Kidney (tissue), 14 donors: ENCODE data around the gene SMPD2. TPM values are rescaled to one million over a fixed set of nuclear protein-coding genes. Genes with fewer than 3 reads are reported as not detected.
A peak's percentile ranks its signal among the peaks of the same experiment; 100 is the strongest.

Experiments
- DNase-seq, 5 donors: peaks; one replicate each; pipeline ENCODE4 v3.0.0-alpha.2; 2013 to 2020
- FAIRE-seq: peaks from 2 replicates; lab custom pipeline; 2012; peaks lifted over from hg19 to GRCh38; lab: Jason Lieb, UNC
- H3K27ac ChIP-seq, 2 donors: one replicate each; pipeline ENCODE4 v1.7.0; 2013; ENCODE audit warnings: low read depth in 2 of 2, low read length in 2 of 2, inconsistent platforms in 1 of 2
- H3K27me3 ChIP-seq: one replicate; pipeline ENCODE4 v1.7.1; 2013; ENCODE audit warnings: low read length, inconsistent platforms; ENCODE audit not compliant: control insufficient read depth, insufficient read depth
- H3K36me3 ChIP-seq, 3 donors: one replicate each; pipeline versions ENCODE4 v1.7.0 to v1.7.1; 2013; ENCODE audit warnings: low read length in 3 of 3, control low read depth in 1 of 3, inconsistent platforms in 1 of 3; ENCODE audit not compliant: insufficient read depth in 3 of 3, control insufficient read depth in 2 of 3
- H3K4me1 ChIP-seq, 3 donors: one replicate each; pipeline versions ENCODE4 v1.7.0 to v1.7.1; 2013; ENCODE audit warnings: low read length in 3 of 3, inconsistent platforms in 1 of 3, low read depth in 1 of 3; ENCODE audit not compliant: control insufficient read depth in 2 of 3, insufficient read depth in 2 of 3
- H3K4me3 ChIP-seq, 3 donors: one replicate each; pipeline versions ENCODE4 v1.7.0 to v1.8.1; 2013; ENCODE audit warnings: low read length in 3 of 3, control low read depth in 1 of 3, inconsistent platforms in 1 of 3
- H3K9ac ChIP-seq, 3 donors: one replicate each; pipeline versions ENCODE4 v1.7.0 to v1.7.1; 2013; ENCODE audit warnings: low read length in 3 of 3, control low read depth in 1 of 3, inconsistent platforms in 1 of 3
- H3K9me3 ChIP-seq, 3 donors: one replicate each; pipeline versions ENCODE4 v1.7.0 to v1.7.1; 2013; ENCODE audit warnings: low read length in 3 of 3, control low read depth in 1 of 3, inconsistent platforms in 1 of 3; ENCODE audit not compliant: control insufficient read depth in 2 of 3, insufficient read depth in 1 of 3
- intact Hi-C: fragments of 100-400 bp; cut with DNase I; formaldehyde crosslinking; loops from one replicate; pipeline ENCODE4 v1.11.1; 2022
- polyA plus RNA-seq: library from polyadenylated mRNA; stranded (reverse); fragments of 350-450 nt; fragmentation: Illumina TruSeq; extraction: RNeasy Lipid Tissue Mini Kit (QIAGEN cat#74804); gene quantifications from one replicate; pipeline ENCODE4 v1.2.3, GENCODE V29; 2014; ENCODE audit warnings: low read depth, low replicate concordance; ENCODE audit not compliant: insufficient read depth
- total RNA-seq: library from RNA; stranded (reverse); fragmentation: NEBNext Ultra II Directional; extraction: Animal tissue kit (Norgen Biotek cat#: 25700); gene quantifications from one replicate; pipeline ENCODE4 v1.2.1, GENCODE V29; 2021
- TF ChIP-seq, protein P1 (sequence below): IDR thresholded peaks from 3 replicates; pipeline ENCODE4 v1.5.1; 2012; ENCODE audit warnings: mild to moderate bottlenecking, moderate library complexity, borderline replicate concordance; ENCODE audit not compliant: insufficient read depth; ENCODE audit errors: extremely low read depth
- donor health status: control.
- donor health status: control.
- donor health status: control.
- donor health status: control.
- donor health status: control.
- donor health status: DM: yes; HTN: yes; CAD: no.
- donor health status: Normal renal cell carcinoma (clear cell type).

Gene SMPD2
- total and polyA plus RNA-seq, 2 donors from 2014 or later = 14.7 to 17.4 TPM

DNA sequence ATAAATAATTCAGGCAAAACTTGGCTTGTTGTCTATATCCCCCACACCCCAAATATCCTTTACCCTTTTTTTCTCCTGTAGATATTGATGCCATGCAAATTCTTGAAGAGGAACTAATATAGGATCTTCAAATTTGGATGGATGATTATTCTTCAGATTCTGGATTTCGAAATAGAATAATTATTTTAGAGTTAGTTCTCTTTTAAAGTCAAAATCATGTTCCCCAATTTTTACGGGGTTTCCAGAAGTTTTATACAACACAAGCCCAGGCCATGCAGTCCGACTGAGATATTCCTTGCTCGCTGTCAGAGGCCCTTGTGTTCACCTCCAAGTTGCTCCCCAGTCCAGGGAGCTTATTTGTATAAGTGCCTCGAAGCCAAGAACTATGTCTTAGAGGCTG lies 4.5 kb upstream of the SMPD2 start:
- intact Hi-C loops = no loop called here
- no peak overlapping the region for H3K9ac ChIP-seq
- DNase-seq (no peak), FAIRE-seq (no peak)
- TF ChIP-seq, protein P1, sequence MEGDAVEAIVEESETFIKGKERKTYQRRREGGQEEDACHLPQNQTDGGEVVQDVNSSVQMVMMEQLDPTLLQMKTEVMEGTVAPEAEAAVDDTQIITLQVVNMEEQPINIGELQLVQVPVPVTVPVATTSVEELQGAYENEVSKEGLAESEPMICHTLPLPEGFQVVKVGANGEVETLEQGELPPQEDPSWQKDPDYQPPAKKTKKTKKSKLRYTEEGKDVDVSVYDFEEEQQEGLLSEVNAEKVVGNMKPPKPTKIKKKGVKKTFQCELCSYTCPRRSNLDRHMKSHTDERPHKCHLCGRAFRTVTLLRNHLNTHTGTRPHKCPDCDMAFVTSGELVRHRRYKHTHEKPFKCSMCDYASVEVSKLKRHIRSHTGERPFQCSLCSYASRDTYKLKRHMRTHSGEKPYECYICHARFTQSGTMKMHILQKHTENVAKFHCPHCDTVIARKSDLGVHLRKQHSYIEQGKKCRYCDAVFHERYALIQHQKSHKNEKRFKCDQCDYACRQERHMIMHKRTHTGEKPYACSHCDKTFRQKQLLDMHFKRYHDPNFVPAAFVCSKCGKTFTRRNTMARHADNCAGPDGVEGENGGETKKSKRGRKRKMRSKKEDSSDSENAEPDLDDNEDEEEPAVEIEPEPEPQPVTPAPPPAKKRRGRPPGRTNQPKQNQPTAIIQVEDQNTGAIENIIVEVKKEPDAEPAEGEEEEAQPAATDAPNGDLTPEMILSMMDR = no peak
- no peaks in the 10 kb centered on the region for H3K9me3 ChIP-seq
- no peaks in the 10 kb centered on the region for H3K4me1 ChIP-seq
- H3K4me3 ChIP-seq = no peak overlapping the region
- no peaks in the 10 kb centered on the region for H3K36me3 ChIP-seq
- H3K27me3 ChIP-seq = no peaks in the 10 kb centered on the region
- H3K27ac ChIP-seq = no peak overlapping the region

DNA sequence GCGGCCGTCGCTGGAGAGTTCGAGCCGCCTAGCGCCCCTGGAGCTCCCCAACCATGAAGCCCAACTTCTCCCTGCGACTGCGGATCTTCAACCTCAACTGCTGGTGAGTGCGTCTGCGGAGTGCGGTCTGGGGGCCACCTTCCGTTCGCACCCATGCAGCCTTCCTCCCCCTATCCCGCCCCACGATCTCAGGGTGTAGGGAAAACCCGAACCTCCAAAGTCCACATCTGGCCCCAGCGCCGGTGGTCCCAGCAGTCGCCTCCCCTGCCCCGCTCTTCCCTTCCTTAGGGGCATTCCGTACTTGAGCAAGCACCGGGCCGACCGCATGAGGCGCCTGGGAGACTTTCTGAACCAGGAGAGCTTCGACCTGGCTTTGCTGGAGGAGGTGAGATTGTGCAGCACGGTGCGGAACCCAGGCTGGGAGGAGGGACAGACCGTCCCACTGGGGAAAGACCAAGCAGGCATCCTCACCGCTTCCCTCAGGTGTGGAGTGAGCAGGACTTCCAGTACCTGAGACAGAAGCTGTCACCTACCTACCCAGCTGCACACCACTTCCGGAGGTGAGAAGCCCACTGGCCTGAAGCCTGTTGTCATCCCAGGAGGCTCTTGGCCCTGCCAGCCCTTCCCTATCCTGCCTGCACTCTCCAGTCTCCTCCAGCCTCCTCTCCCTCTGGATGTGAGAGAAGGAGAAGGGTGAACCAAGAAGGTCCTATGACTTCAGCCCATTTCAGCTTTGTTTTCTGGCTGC lies 719 bp downstream of the SMPD2 start:
- Histone ChIP-seq H3K9me3 (no peaks in the 10 kb centered on the region), H3K4me1 (peaks cover 0 to 12% (median 7%) of the 10 kb centered on the region in 3 donors), H3K4me3 (peak overlapping the region; percentile 74 to 83 (median 81)), H3K9ac (peak overlapping the region; percentile 48 to 90 (median 65)), H3K36me3 (peaks cover 0 to 9% (median 8%) of the 10 kb centered on the region in 3 donors), H3K27ac (peak overlapping the region; percentile 67 to 75), H3K27me3 (no peaks in the 10 kb centered on the region)
- FAIRE-seq (no peak), DNase-seq (peak; percentile 72 to 87 (median 83))
- TF ChIP-seq, protein P1 = no peak
- intact Hi-C loops = no loop called here

GRCh38 chr6:109442393-109442924 lies 1.9 kb downstream of the SMPD2 start:
- H3K36me3 ChIP-seq = peaks cover 0 to 9% (median 8%) of the 10 kb centered on the region in 3 donors
- no peaks in the 10 kb centered on the region for H3K9me3 ChIP-seq
- H3K4me3 ChIP-seq = no peak overlapping the region
- no peaks in the 10 kb centered on the region for H3K27me3 ChIP-seq
- no peak overlapping the region for H3K27ac ChIP-seq
- FAIRE-seq = no peak
- TF ChIP-seq, protein P1 = no peak
- intact Hi-C loops = no loop called here
- no peak for DNase-seq
- H3K4me1 ChIP-seq = peaks cover 0 to 12% (median 7%) of the 10 kb centered on the region in 3 donors
- H3K9ac ChIP-seq = no peak overlapping the region
